OCI-LY7 (cell line): ENCODE measurements around the gene KYAT1.

Experiments used
- CTCF ChIP-seq: fragments of 200-600 bp; sonication (generic); conservative IDR thresholded peaks from 2 replicates; pipeline ENCODE4 v1.5.1; 2014; ENCODE audit warnings: mild to moderate bottlenecking, antibody characterized with exemption, low read length, moderate library complexity, mixed read lengths
- EZH2phosphoT487 ChIP-seq: fragments of 200-600 bp; sonication (generic); IDR thresholded peaks from 2 replicates; pipeline ENCODE4 v1.6.1; 2018; ENCODE audit warnings: low read depth, borderline replicate concordance, mild to moderate bottlenecking, mixed run types, antibody characterized with exemption, low read length, moderate library complexity, mixed read lengths

GRCh38 chr9:128870128-128870940 lies 11.4 kb downstream of the KYAT1 start:
- TF ChIP-seq CTCF: no peak
- TF ChIP-seq EZH2phosphoT487: no peak
